GM18517 (cell line): Measurements from ENCODE around the gene RETREG2.

Experiments used
- ATAC-seq: cut with Tn5 transposase; IDR thresholded peaks from one replicate; pipeline ENCODE4 v1.9.1; 2021; ENCODE audit warnings: mild to moderate bottlenecking, moderate library complexity; ENCODE audit not compliant: unreplicated experiment

The RETREG2 gene

DNA sequence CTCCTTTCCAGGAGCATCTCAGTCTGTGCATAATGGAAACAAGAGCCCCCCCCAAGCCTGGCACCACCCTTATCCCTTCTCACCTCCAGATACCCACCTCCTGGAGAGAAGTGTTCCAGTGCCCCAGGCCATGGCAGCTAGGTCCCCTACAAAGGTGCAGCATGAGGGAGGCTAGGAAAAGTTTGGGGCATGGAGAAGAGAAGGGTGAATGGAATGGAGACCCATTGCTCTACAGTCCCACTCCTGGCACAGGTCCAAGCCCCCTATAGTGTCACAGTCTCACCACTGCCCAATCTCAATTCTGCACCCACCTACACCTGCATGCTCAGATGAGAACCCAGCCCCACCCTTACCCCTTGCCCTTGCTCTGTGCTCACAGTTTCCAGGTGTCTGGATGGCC, 9.1 kb upstream of the RETREG2 start:
- ATAC-seq, result no peak

DNA sequence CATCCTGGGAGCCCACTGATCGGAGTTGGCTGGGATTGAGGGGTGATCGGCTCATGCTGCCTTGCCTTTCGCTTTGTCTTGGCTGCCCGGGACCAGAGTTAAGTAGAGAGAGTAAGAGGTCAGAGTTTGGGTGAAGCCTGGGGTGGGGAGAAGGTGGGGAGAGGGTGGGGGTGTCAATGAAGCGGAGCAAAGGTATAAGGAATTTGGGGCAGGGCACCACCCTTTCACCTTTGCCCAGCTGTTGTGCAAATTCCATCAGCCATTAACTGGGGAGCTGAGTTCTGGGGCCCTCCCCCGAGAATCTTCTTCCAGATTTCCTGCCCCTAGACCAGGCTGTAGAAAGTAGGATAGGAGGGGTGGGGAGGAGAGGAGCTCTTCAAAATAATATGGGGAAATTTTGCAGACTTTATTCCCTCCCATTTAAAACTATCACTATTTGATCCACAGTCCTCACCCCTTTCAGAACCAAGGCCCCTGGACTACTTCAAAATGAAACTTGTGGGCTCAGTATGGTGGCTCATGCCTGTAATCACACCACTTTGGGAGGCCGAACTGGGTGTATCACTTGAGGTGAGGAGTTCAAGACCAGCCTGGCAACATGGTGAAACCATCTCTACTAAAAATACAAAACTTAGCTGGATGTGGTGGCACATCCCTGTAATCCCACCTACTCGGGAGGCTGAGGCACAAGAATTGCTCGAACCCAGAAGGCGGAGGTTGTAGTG, 8.0 kb upstream of the RETREG2 start, which contains the start of gene SLC23A3:
TSS of gene SLC23A3 (minus strand) at position 100 of the 725 bp plus-strand sequence. CDS start at position 55, 45 bp downstream.
- no peak for ATAC-seq

DNA sequence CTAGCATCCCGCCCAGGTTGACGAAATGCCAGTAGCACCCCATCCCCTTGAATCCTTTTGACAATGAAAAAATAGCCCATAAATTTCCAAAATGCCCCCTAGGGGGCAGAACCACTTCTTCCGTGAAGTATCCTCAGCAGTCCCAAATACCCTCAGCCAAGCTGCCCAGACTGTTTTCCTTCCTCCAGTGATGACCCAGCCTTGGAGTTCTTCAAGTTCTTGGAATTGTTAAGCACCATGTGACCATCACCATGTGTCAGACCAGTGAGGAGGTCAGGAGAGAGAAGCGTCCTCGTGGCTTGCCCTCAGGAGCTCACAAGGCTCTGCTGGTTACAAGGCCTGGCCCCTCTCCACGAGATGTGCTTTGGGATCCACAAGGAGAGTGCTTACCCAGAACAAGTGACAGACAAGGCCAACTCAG, 6.8 kb upstream of the RETREG2 start:
- ATAC-seq, result no peak

DNA sequence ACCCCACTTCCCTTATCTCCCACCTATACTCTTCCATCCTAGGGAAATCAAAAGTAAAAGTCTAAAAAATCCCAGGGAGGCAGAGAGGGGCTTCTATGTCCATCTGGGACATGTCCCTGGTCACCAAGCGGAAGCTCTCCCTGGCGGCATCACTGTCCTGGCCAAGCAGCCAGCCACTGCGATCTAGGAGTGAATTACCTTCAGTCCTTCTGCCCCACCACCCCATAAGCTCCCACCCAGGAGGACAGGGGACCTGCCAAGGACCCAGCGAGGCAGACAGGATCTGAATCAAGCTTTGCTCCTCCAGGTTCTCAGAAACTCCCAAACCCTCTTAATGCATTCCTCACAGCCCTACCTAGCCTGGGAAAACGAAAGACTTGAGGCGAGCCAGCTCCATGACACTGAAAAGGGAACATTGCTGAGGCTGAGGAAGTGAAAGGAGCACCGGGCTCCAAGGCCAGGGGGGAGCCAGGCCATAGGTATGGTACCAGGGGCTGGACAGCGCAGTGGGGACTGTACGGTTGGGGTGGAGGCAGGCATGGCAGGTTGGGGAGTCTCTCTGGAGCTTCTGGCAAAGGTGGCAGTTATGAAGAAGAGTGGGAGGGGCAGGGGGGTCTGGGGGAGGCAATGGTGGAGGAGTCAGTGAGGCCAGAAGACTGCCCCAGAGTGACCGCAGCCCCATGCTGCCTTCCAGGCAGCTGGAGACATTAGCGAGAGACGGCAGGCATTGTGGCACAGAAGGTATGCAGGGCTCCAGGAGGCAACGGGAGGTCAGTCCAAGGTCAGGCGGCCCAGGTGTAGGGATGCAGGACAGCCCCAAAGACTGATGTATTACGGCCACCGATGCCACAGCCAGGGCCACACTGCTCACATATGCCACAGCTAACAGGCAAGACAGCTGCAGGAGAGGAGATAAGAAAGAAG, 5.6 kb upstream of the RETREG2 start:
- ATAC-seq, result no peak

DNA sequence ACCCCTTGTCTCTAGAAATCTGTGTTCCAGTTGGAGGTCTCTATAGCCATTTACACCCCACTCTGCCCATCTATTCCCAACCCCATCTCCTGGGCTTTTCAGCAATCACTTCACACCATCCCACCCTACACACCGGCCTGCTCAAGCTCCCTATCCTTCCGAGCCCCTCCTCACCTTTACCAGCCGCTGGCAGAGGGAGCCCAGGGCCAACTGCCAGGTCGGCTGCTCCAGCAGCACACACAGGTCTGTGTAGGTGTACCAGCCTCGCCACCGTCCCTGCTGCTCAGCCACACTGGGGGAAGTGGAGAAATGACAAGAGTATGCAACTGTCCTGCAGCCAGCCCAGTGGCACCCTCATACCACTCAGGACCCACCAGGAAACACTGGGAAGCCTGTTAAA, 4.9 kb upstream of the RETREG2 start:
- no peak for ATAC-seq

DNA sequence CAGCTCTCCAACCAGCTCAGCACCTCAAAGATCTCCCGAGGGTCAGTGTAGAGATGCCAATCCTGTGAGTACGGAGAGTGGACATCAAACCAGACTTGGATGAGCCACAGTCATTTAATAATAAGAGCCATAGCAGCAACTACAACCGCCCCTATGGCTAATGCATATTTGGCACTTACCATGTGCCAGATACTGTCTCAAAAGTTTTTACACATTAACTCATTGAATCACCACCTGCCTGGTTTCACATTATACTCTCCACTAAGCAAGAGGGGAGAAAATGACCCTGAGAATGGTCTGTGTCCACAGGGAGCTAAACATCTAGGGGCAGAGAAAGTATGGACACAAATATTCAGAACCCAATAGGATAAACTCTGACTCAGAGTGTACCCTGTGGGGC, 3.9 kb upstream of the RETREG2 start:
- ATAC-seq, result no peak

DNA sequence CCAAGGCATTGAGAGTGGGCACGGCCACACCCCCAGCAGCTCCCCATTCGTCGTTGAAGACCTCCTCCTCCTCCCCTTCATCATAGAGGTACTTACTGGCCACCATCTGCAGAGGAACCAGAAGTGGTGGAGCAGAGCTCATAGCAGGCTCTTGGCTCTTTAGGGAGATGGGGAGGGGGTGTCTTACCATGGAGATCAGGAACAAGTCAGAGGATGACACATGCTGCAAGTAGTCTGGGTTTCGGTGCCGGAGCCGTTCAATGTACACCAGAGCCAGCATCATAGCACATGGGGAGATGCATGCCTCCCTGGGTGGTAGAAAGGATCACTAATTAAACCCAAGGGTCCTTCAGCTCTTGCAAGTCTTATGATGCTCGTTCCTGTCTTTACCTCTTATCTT, 3.3 kb upstream of the RETREG2 start:
- ATAC-seq, result no peak

DNA sequence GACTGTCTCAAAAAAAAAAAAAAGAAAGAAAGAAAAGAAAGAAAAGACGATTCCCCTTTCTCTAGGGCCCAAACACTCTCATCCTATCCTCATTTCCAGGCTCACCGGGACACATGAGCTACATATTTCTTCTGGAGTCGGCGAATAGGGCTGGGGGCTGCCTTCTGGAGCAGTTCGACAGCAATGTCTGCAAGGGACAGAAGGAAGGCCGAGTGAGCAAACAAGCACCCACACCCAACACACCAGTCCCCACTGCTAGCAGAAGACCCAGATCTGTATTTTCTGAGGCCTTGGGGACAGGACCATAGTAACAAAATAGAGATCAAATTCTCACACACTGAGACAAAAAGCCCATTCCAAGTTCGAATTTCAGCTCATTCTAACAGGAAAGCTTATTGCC, 2.6 kb upstream of the RETREG2 start:
- ATAC-seq, result no peak

DNA sequence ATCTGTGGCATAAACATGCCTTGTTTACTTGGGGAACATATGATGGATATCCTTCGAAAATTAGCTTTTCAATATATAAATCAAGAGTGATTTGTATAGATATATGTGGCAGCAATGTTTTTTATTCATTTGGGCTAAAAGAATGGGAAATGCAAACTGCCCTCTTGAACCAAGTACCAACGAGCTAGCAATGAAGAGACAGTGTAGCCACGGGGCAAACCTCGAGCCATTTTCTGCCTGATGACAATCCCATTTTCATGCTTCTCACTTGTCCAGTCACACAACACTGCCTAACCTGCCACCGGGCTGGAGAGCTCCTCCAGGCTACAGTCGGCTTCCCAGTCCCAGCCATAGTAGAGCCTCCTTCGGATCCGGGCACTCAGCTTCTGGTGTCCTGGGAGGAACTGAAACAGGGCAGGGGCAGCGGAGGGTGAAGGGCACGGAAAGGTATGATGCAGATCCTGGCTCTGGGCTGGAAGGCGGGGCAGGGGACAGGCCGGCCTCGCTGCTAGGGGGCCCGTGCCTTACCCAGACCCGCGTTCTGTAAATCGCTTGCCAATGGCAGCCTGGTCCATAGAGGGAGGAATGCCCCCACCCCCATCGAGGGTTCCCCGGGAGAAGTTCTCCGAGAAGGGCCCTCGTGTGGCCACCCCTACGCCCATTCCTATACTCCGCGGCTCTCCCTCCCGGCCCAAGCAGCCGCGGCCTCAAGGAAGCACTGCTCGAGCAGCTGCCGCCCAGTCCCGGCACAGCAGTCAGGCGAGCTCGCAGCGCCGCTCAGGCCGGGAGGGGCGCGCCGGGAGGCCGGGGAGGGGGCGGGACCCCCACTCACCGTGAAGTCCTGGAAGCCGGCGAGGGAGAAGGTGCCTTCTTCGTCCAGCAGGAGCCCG, 1.9 kb upstream of the RETREG2 start:
- ATAC-seq, result peak; percentile 23

DNA sequence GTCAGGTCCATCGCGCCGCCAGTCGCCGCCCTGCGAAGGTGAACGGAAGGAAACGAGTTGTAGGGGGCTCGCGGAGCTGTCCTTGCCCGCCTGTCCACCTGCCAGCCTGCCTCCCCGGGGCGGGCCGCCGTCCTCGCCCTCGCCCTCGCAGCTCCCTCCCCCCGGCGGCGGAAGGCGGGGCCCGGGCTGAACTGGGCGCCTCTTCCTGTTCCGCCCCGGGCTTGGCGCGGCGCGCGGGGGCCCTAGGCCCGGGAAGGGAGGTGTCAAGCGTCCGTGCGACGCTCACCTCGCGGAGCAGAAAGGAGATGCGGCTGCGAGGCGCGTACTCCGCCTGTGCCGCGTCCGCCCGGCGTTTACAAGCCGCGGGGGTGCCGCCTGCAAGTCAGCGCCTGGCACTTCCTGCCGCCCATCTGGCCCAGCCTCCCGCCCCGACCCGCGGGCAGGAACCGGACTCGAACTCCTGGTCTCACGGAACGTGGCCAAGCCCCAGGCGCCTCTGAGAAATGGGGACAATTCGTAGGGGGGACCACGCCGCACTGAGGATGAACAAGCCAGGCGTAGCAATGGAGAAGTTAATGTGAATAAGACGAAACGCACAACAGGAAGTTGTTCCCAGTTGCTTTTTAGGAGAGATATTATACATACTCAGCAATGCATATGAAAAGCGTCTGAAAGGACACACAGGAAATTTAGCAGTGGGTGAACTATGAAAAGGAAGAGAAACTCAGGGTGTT, 1.1 kb upstream of the RETREG2 start, which contains the start of gene CNPPD1:
TSS of gene CNPPD1 (minus strand) at position 108 of the 734 bp plus-strand sequence. CDS start at position 11, 97 bp downstream.
- ATAC-seq, result peak; percentile 54

DNA sequence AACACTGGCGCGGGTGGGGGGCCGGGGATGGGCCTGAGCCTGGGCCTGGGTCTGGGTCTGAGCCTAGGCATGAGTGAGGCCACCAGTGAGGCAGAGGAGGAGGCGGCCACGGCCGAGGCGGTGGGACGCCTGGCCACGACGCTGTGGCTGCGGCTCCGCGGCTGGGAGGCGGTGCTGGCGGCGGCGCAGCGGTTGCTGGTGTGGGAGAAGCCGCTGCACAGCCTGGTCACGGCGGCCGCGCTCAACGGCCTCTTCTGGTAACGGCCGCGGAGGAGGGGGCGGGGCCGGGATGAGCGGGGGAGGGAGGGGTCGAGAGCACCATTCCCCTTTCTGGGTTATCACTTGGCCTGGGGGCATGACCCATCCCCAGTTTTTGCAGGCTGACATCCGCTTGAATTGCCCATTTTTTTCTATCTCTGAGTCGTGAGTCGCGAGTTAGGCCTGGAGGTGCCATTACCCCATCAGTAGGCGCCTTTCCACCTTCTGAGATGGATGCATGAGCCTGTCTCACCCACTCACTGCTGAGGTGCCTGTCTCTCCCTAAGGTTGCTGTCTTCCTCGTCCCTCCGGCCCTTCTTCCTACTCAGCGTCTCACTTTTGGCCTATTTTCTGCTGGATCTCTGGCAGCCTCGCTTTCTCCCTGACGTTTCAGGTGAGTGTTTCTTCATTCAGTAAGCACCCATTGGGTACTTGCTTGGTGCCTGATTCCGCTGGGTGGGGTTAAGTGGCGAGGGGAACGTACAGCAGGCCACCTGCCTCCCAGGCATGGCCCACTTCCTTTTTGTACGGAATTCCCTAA, 501 bp downstream of the RETREG2 start:
- ATAC-seq, result peak; percentile 6

DNA sequence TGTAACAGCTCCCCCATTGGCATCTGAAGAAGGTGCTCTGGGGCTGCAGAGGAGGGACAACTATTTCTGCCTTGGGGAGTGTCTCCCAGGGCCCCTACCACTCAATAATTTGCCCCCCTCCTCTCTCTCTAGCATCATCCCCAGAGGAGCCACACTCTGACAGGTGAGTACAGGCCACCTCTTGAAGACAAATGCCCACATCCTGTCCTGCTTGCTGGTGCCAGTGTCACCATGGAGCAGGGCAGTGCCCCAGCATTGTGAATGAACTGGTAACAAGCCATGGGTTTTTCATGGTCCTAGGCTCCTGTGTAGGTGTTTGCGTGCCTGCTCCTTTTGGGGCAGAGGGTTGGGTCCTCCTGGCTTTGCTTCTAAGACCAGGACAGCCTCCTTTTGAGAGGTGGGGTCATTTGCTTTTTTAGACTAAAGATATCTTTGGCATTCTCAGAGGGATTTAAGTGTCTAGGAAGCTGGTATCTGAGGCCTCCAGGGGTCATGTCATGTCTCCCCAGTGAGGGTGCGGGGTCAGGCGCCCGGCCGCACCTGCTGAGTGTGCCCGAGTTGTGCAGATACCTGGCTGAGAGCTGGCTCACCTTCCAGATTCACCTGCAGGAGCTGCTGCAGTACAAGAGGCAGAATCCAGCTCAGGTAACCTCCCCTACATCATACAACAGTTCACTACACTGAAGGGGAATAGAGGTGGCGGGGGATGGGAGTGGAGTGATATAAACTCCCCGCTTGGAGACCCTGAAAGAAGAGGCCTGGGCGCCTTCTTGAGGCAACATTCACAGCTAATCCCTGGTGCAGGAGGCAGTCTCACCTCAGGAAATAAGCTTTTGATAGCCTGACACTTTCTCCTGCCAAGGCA, 1.8 kb downstream of the RETREG2 start:
- ATAC-seq, result no peak

DNA sequence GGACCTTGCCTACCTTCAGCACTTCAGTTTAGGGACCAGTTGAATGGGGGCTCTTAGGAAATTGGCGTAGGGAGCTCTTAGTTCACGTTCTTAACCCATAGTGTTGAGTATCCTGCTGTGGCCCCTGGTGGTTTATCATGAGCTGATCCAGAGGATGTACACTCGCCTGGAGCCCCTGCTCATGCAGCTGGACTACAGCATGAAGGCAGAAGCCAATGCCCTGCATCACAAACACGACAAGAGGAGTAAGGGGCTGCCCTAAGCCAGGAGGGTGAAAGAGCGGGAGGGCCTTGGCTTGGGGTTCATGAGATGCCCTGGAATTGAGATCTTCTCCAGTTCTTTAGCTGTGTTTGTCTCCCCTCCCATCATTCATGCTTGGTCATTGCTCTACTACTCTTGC, 2.9 kb downstream of the RETREG2 start:
- no peak for ATAC-seq

DNA sequence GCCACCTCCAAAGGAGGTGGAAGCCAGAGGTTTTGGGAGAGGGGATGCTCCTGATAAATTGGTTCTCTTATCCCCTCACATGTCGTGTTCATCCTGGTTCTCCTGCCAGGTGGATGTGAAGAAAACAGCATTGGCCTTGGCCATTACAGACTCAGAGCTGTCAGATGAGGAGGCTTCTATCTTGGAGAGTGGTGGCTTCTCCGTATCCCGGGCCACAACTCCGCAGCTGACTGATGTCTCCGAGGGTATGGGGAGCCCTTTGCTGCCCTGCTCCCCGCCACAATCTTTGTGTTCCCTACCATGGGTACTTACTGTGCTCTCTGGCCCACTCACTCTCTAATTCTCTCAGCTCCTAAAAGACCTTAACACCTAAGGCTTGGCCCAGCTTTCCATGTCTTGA, 3.5 kb downstream of the RETREG2 start:
- no peak for ATAC-seq

DNA sequence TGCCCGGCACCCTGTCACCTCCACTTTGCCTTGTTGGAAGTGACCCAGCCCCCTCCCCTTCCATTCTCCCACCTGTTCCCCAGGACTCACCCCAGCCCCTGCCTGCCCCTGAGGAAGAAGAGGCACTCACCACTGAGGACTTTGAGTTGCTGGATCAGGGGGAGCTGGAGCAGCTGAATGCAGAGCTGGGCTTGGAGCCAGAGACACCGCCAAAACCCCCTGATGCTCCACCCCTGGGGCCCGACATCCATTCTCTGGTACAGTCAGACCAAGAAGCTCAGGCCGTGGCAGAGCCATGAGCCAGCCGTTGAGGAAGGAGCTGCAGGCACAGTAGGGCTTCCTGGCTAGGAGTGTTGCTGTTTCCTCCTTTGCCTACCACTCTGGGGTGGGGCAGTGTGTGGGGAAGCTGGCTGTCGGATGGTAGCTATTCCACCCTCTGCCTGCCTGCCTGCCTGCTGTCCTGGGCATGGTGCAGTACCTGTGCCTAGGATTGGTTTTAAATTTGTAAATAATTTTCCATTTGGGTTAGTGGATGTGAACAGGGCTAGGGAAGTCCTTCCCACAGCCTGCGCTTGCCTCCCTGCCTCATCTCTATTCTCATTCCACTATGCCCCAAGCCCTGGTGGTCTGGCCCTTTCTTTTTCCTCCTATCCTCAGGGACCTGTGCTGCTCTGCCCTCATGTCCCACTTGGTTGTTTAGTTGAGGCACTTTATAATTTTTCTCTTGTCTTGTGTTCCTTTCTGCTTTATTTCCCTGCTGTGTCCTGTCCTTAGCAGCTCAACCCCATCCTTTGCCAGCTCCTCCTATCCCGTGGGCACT, 4.5 kb downstream of the RETREG2 start:
- no peak for ATAC-seq

DNA sequence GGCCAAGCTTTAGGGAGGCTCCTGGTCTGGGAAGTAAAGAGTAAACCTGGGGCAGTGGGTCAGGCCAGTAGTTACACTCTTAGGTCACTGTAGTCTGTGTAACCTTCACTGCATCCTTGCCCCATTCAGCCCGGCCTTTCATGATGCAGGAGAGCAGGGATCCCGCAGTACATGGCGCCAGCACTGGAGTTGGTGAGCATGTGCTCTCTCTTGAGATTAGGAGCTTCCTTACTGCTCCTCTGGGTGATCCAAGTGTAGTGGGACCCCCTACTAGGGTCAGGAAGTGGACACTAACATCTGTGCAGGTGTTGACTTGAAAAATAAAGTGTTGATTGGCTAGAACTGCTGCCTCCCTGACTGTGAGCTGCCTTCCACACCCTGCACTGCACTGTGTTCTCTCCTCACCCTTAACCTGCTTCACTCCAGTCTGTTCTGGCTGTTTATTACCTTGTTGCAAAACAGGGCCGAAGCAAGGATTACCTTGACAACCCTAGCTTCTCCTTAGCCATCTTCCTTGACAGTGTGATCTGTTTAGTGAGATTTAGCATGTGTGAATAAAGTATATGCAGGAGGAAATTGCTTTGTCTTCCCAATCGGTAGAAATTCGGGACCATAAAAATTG, 5.2 kb downstream of the RETREG2 start:
- no peak for ATAC-seq

DNA sequence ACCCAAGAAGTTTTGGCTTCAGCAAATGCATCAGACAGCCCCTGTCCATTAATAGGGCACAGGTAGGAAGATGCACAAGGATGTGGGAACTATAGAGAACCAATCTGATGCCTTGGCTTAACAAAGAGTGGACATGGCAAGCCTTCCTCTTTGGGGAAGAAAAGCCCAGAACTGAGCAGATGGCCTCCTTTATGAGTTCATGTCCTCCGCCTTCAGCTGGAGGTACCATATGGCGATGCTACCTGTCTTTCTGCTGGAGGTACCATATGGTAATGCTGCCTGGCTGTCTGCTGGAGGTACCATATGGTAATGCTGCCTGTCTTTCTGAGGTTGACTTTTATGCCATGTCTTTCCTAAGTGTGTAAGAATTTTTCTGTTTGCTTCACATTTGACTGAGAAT, 6.0 kb downstream of the RETREG2 start:
- ATAC-seq, result no peak
